Panc1 (cell line): ENCODE data around the gene C6orf118. TPM values are rescaled to one million over a fixed set of nuclear protein-coding genes. Genes with fewer than 3 reads are reported as not detected.

Experiments used
- ATAC-seq: fragments of 200-7000 bp; cut with Tn5 transposase; 2 replicates; pipeline ENCODE4 v1.9.1; 2020; ENCODE audit warnings: mild to moderate bottlenecking, moderate library complexity
- BruUV-seq: library from RNA; stranded (reverse); fragments of 400-500 nt; replicated peaks from 2 replicates; lab custom pipeline; 2021; lab: Mats Ljungman, UMichigan
- CTCF ChIA-PET: fragments of 300-600 bp; sonication (Branson Sonifier 250); formaldehyde crosslinking; loops from one replicate; lab custom pipeline; 2022; ENCODE audit warnings: antibody characterized with exemption; lab: Charles Lee
- POLR2A ChIA-PET: fragments of 300-600 bp; sonication (Branson Sonifier 250); formaldehyde crosslinking; loops from one replicate; lab custom pipeline; 2022; ENCODE audit warnings: antibody characterized with exemption; lab: Charles Lee
- DNase-seq: peaks from one replicate; pipeline ENCODE4 v3.0.0-alpha.2; 2010; ENCODE audit warnings: low read depth, low spot score
- H3K27ac ChIP-seq: 2 replicates; pipeline ENCODE4 v1.5.1; 2011; ENCODE audit warnings: mild to moderate bottlenecking, low read length, inconsistent platforms
- H3K27me3 ChIP-seq: fragments of 200-500 bp; sonication (Bioruptor generic); 2 replicates; pipeline ENCODE4 v1.6.0; 2014; ENCODE audit warnings: low read length, inconsistent platforms; ENCODE audit not compliant: control insufficient read depth, insufficient read depth
- H3K36me3 ChIP-seq: fragments of 200-500 bp; sonication (Bioruptor generic); 2 replicates; pipeline ENCODE4 v1.5.1; 2014; ENCODE audit warnings: inconsistent platforms, mild to moderate bottlenecking, low read length, moderate library complexity; ENCODE audit not compliant: control insufficient read depth, insufficient read depth
- H3K4me1 ChIP-seq: 2 replicates; pipeline ENCODE4 v1.5.1; 2011; ENCODE audit warnings: inconsistent platforms, mild to moderate bottlenecking, low read length, moderate library complexity; ENCODE audit not compliant: control insufficient read depth, insufficient read depth
- H3K4me3 ChIP-seq, 2 experiments: 2 replicates each; pipeline ENCODE4 v1.5.1; 2011 to 2012; ENCODE audit warnings: low read depth in 2 of 2, low read length in 2 of 2, mild to moderate bottlenecking in 2 of 2, inconsistent platforms in 1 of 2, moderate library complexity in 1 of 2
- H3K9me3 ChIP-seq: fragments of 200-500 bp; sonication (Bioruptor generic); 2 replicates; pipeline ENCODE4 v1.5.1; 2014; ENCODE audit warnings: low read depth, mild to moderate bottlenecking, inconsistent platforms, low read length, moderate library complexity; ENCODE audit not compliant: control insufficient read depth, insufficient read depth
- CTCF ChIP-seq: fragments of 450-650 bp; IDR thresholded peaks from 2 replicates; pipeline ENCODE4 v1.5.1; 2017; ENCODE audit warnings: mild to moderate bottlenecking
- POLR2AphosphoS5 ChIP-seq: IDR thresholded peaks from 2 replicates; pipeline ENCODE4 v1.6.1; 2012; ENCODE audit warnings: mild to moderate bottlenecking, low read depth, low read length, moderate library complexity
- SIN3A ChIP-seq: IDR thresholded peaks from 2 replicates; pipeline ENCODE4 v1.6.1; 2012; ENCODE audit warnings: low read depth, mild to moderate bottlenecking, low read length, moderate library complexity, borderline replicate concordance; ENCODE audit not compliant: insufficient read depth
- TCF7L2 ChIP-seq: IDR thresholded peaks from 2 replicates; pipeline ENCODE4 v1.6.1; 2011; ENCODE audit warnings: mild to moderate bottlenecking, low read depth, low read length, inconsistent platforms
- in situ Hi-C: cut with HindIII; loops from 2 replicates; pipeline ENCODE4 v1.10.0; 2016; ENCODE audit warnings: low sequenced_read_pairs, low pct_unique_long_range_greater_than_20kb
- intact Hi-C: fragments of 100-400 bp; cut with micrococcal nuclease; formaldehyde crosslinking; loops from one replicate; pipeline ENCODE4 v1.10.0; 2022; ENCODE audit not compliant: unreplicated experiment
- total RNA-seq: library from RNA; stranded (reverse); gene quantifications from one replicate; pipeline ENCODE4 v1.2.1, GENCODE V29; 2021; ENCODE audit not compliant: unreplicated experiment
- TF ChIP-seq, protein P1 (sequence below), 2 experiments: IDR thresholded peaks; 2 replicates each; pipeline ENCODE4 v1.6.1; 2011 to 2012; ENCODE audit warnings: low read depth in 2 of 2, control low read depth in 1 of 2, low read length in 1 of 2, mild to moderate bottlenecking in 1 of 2, moderate library complexity in 1 of 2; ENCODE audit not compliant: insufficient read depth in 1 of 2

The C6orf118 gene
- total RNA-seq, 1 experiment from 2014 or later: not detected

GRCh38 chr6:165236326-165236725 lies 73.1 kb downstream of the C6orf118 start:
- BruUV-seq: no TSS peak
- Histone ChIP-seq H3K4me3 (no peak overlapping the region), H3K9me3 (no peaks in the 10 kb centered on the region), H3K27me3 (no peaks in the 10 kb centered on the region), H3K4me1 (no peaks in the 10 kb centered on the region), H3K27ac (no peak overlapping the region), H3K36me3 (no peaks in the 10 kb centered on the region)
- intact Hi-C loops (no loop called here), in situ Hi-C loops (no loop called here)
- TF ChIP-seq CTCF (no peak), TCF7L2 (no peak), POLR2AphosphoS5 (no peak), SIN3A (no peak)
- TF ChIP-seq, protein P1, sequence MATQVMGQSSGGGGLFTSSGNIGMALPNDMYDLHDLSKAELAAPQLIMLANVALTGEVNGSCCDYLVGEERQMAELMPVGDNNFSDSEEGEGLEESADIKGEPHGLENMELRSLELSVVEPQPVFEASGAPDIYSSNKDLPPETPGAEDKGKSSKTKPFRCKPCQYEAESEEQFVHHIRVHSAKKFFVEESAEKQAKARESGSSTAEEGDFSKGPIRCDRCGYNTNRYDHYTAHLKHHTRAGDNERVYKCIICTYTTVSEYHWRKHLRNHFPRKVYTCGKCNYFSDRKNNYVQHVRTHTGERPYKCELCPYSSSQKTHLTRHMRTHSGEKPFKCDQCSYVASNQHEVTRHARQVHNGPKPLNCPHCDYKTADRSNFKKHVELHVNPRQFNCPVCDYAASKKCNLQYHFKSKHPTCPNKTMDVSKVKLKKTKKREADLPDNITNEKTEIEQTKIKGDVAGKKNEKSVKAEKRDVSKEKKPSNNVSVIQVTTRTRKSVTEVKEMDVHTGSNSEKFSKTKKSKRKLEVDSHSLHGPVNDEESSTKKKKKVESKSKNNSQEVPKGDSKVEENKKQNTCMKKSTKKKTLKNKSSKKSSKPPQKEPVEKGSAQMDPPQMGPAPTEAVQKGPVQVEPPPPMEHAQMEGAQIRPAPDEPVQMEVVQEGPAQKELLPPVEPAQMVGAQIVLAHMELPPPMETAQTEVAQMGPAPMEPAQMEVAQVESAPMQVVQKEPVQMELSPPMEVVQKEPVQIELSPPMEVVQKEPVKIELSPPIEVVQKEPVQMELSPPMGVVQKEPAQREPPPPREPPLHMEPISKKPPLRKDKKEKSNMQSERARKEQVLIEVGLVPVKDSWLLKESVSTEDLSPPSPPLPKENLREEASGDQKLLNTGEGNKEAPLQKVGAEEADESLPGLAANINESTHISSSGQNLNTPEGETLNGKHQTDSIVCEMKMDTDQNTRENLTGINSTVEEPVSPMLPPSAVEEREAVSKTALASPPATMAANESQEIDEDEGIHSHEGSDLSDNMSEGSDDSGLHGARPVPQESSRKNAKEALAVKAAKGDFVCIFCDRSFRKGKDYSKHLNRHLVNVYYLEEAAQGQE (IDR thresholded peaks at IDR 0.05; ENCODE audit: insufficient read depth in 1 of 2, low read depth in 2 of 2, low read length in 1 of 2): no peak
- no peak for DNase-seq
- no peak for ATAC-seq
- ChIA-PET CTCF (no interaction called here), POLR2A (no interaction called here)

GRCh38 chr6:165232731-165233488 lies 76.5 kb downstream of the C6orf118 start:
- ATAC-seq (no peak), DNase-seq (no peak)
- H3K9me3 ChIP-seq: no peaks in the 10 kb centered on the region
- intact Hi-C loops (loop anchor here (5.0 kb wide), 1 partner anchor 1061 kb away; no protein-coding TSS in a partner anchor), in situ Hi-C loops (no loop called here)
- CTCF ChIA-PET: no interaction called here
- POLR2A ChIA-PET: no interaction called here
- no peak overlapping the region for H3K4me3 ChIP-seq
- no TSS peak for BruUV-seq
- peaks cover 1% of the 10 kb centered on the region; the same call in 1 of the 2 replicates for H3K27me3 ChIP-seq
- no peak overlapping the region for H3K27ac ChIP-seq
- H3K36me3 ChIP-seq: no peaks in the 10 kb centered on the region
- no peaks in the 10 kb centered on the region for H3K4me1 ChIP-seq
- no peak for TF ChIP-seq SIN3A
- no peak for TF ChIP-seq TCF7L2
